ENCODE data around the gene KLHL22.
A peak's percentile ranks its signal among the peaks of the same experiment; 100 is the strongest.

KLHL22 gene

DNA sequence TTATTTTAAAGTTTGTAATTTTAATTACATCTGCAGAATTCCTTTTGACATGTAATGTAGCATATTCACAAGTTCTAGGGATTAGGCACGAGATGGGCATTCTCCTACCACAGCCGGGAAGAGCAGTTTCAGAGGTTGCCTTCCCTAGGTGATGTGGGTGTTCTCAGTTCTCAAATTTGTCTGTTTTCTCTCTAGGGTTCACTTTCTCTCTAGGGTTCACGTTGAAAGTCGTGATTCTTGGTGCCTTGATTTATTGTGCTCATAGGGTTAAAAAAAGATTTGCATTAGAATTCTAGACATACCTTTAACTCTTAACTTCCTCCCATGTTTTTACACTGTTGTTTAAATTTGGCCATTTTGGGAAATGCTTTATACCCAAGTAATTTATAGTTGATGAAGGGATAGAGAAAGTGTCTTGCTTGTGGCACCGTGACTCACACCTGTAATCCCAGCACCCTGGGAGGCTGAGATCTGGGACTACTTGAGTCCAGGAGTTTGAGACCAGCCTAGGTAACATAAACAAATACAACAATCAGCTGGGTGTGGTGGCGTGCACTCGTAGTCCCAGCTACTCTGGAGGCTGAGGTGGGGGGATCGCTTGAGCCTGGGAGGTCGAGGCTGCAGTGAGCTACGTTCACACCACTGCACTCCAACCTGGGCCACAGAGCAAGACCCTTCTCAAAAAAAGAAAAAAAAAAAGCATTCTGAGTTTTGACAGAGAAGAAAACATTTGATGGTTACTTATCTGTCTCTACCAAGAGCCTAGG lies 15.4 kb upstream of the KLHL22 start:
- TF ChIP-seq FOXM1 (IDR thresholded peaks at IDR 0.05; ENCODE audit: borderline replicate concordance, low read depth), result no peak
- TF ChIP-seq EP300 (IDR thresholded peaks at IDR 0.05; ENCODE audit: borderline replicate concordance), result no peak
- TF ChIP-seq YY1 (IDR thresholded peaks at IDR 0.05; ENCODE audit: low read depth), result no peak
- no peak for TF ChIP-seq USF1 (IDR thresholded peaks at IDR 0.05)
- no peak for TF ChIP-seq CREB1 (IDR thresholded peaks at IDR 0.05; ENCODE audit: low read depth)
- TF ChIP-seq REST (IDR thresholded peaks at IDR 0.05; ENCODE audit: low read depth), result no peak
- TF ChIP-seq EGR1 (IDR thresholded peaks at IDR 0.05), result no peak
- TF ChIP-seq TAF1 (IDR thresholded peaks at IDR 0.05; ENCODE audit: low read depth), result no peak
- TF ChIP-seq TEAD4 (IDR thresholded peaks at IDR 0.05), result no peak
- TF ChIP-seq CEBPB (IDR thresholded peaks at IDR 0.05), result no peak
- no peak for TF ChIP-seq RAD21 (IDR thresholded peaks at IDR 0.05; ENCODE audit: low read depth)
- TF ChIP-seq MAX (IDR thresholded peaks at IDR 0.05), result no peak
- no peak for TF ChIP-seq NFIC (IDR thresholded peaks at IDR 0.05)
- no peak for TF ChIP-seq TCF12 (IDR thresholded peaks at IDR 0.05; ENCODE audit: low read depth)
- no peak for TF ChIP-seq ZBTB7A (IDR thresholded peaks at IDR 0.05; ENCODE audit: low read depth)

DNA sequence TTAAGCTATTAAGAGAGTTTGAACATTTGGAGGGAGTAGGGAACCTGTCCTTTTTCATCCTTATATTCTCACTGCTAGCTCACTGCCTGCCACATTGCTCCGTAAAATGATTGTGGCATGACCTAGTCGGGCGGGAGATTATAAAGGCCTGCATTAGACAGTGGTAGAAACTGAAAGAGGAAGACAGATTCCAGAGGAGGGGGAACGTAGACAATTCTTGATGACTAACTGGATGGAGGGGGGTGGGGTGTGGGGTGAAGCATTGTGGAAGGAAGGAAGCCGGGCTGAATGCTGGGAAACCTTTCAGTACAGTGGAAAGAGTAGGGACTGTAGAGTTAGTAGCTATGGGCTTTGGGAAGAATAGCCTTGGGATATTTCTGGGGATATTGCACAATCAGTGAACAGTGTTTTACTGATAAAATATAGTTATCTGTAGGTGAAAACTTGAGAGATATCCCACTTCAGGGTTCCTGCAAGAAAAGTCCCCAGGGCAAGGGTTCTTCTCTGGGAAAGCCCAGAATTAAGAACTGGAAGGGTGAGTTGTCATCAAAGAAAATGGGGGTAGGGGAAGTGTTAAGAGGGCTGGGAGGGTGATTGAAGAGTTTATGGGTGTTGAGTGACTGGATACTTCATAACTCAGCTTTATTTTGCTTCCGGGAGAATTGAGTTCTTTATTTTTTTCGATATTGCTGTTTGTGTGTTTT lies 13.9 kb upstream of the KLHL22 start:
- TF ChIP-seq TAF1 (IDR thresholded peaks at IDR 0.05; ENCODE audit: low read depth), result no peak
- TF ChIP-seq CEBPB (IDR thresholded peaks at IDR 0.05), result peak; percentile 77

DNA sequence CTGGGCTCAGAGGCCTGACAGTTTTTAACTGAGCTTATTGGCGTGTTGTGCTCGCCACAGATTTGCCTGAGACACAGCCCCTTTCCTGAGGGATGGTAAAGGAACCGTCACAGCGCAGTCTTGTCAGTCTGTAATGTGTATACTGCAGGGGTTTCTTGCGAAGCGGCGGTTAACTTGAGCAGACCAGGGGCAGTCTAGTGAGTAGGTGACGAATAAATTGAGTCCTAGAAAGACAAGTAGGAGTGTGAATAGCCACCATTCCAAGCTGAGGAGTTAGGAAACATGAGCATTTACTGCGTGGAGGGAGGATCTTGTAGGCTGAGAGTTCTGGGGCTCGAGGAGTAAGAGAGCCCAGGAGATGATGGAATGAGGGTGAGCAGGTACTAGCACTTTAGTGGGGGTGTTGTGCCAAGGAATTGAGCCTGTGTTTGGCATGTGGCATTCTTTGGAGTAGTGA lies 13.2 kb upstream of the KLHL22 start:
- no peak for TF ChIP-seq NFIC (IDR thresholded peaks at IDR 0.05)
- no peak for TF ChIP-seq EP300 (IDR thresholded peaks at IDR 0.05; ENCODE audit: borderline replicate concordance)
- TF ChIP-seq USF1 (IDR thresholded peaks at IDR 0.05), result no peak
- no peak for TF ChIP-seq YY1 (IDR thresholded peaks at IDR 0.05; ENCODE audit: low read depth)
- TF ChIP-seq TAF1 (IDR thresholded peaks at IDR 0.05; ENCODE audit: low read depth), result no peak
- TF ChIP-seq TEAD4 (IDR thresholded peaks at IDR 0.05), result no peak
- TF ChIP-seq EGR1 (IDR thresholded peaks at IDR 0.05), result no peak
- no peak for TF ChIP-seq CEBPB (IDR thresholded peaks at IDR 0.05)

- 0 out of 2 replicates have a peak, but pooled peaks have one; percentile 3 for TF ChIP-seq ZBTB7A (IDR thresholded peaks at IDR 0.05; ENCODE audit: low read depth)
Measured at GRCh38 chr22:20508067-20508755, 12.6 kb upstream of the KLHL22 start.

- TF ChIP-seq YY1 (IDR thresholded peaks at IDR 0.05; ENCODE audit: low read depth) (peak; percentile 84), FOXM1 (IDR thresholded peaks at IDR 0.05; ENCODE audit: borderline replicate concordance, low read depth) (no peak), TEAD4 (IDR thresholded peaks at IDR 0.05) (no peak; the same call in 1 of the 2 replicates), NFIC (IDR thresholded peaks at IDR 0.05) (peak; percentile 29), TAF1 (IDR thresholded peaks at IDR 0.05; ENCODE audit: low read depth) (peak; percentile 91), CEBPB (IDR thresholded peaks at IDR 0.05) (no peak), MAX (IDR thresholded peaks at IDR 0.05) (0 out of 2 replicates have a peak, but pooled peaks have one; percentile 52), RAD21 (IDR thresholded peaks at IDR 0.05; ENCODE audit: low read depth) (no peak), REST (IDR thresholded peaks at IDR 0.05; ENCODE audit: low read depth) (no peak), ZBTB7A (IDR thresholded peaks at IDR 0.05; ENCODE audit: low read depth) (peak; percentile 45; the same call in 1 of the 2 replicates), TCF12 (IDR thresholded peaks at IDR 0.05; ENCODE audit: low read depth) (peak; percentile 52; the same call in 1 of the 2 replicates), EP300 (IDR thresholded peaks at IDR 0.05; ENCODE audit: borderline replicate concordance) (peak; percentile 45; the same call in 1 of the 2 replicates), USF1 (IDR thresholded peaks at IDR 0.05) (peak; percentile 16; the same call in 1 of the 2 replicates)
Measured at GRCh38 chr22:20507253-20508066, 11.9 kb upstream of the KLHL22 start, which contains the start of gene MED15. Gene MED15 (plus strand): TSS chr22:20507610. CDS start chr22:20507679, 69 bp downstream.
